ENCODE results near the gene TAF10.

The TAF10 gene

GRCh38 chr11:6640985-6641701 is 29.1 kb upstream of the TAF10 start:
- no peak overlapping the region for H4K8ac ChIP-seq (ENCODE audit: low read depth, low read length)
- H2AK5ac ChIP-seq (ENCODE audit: low read length), result no peak overlapping the region
- H4K12ac ChIP-seq (ENCODE audit: low read depth, low read length), result no peak overlapping the region
- no peaks in the 10 kb centered on the region for H3K36me3 ChIP-seq (ENCODE audit: control insufficient read depth in 1 of 2, insufficient read depth in 2 of 2, low read length in 2 of 2)
- H3K4me1 ChIP-seq (ENCODE audit: control insufficient read depth in 1 of 2, insufficient read depth in 2 of 2, low read length in 2 of 2), result peaks cover 4 to 5% of the 10 kb centered on the region in 2 experiments
- no peaks in the 10 kb centered on the region for H3K79me2 ChIP-seq (ENCODE audit: control insufficient read depth, insufficient read depth, low read length, poor library complexity)
- H3K4me2 ChIP-seq (ENCODE audit: low read length), result no peak overlapping the region
- H2BK120ac ChIP-seq (ENCODE audit: insufficient read depth, low read length, poor library complexity), result no peak overlapping the region
- H3K4me3 ChIP-seq (ENCODE audit: low read depth, low read length), result no peak overlapping the region
- no CpG with 5 or more reads among the region's 26 CpGs for WGBS (ENCODE audit: extremely low coverage, insufficient coverage, insufficient read length)
- no peak overlapping the region for H2BK5ac ChIP-seq (ENCODE audit: low read depth, low read length, poor library complexity)
- no peak overlapping the region for H3K23ac ChIP-seq (ENCODE audit: low read length)
- H2AFZ ChIP-seq (ENCODE audit: insufficient read depth, low read length, poor library complexity), result no peak overlapping the region
- H3K9ac ChIP-seq (ENCODE audit: low read length), result no peak overlapping the region
- H3K4ac ChIP-seq (ENCODE audit: low read depth, low read length), result no peak overlapping the region
- H2BK12ac ChIP-seq (ENCODE audit: low read length), result no peak overlapping the region
- DNase-seq, result no peak
- H3K79me1 ChIP-seq (ENCODE audit: low read length), result no peaks in the 10 kb centered on the region
- H3K14ac ChIP-seq (ENCODE audit: low read length), result no peak overlapping the region
- H4K91ac ChIP-seq (ENCODE audit: low read depth, low read length), result no peak overlapping the region
- no peaks in the 10 kb centered on the region for H3K27me3 ChIP-seq (ENCODE audit: insufficient read depth, low read length)
- H3K27ac ChIP-seq (ENCODE audit: low read depth, low read length), result no peak overlapping the region
- no peak overlapping the region for H3K18ac ChIP-seq (ENCODE audit: low read length)
- peaks cover 6% of the 10 kb centered on the region for H3K9me3 ChIP-seq (ENCODE audit: insufficient read depth, low read depth, low read length)

DNA sequence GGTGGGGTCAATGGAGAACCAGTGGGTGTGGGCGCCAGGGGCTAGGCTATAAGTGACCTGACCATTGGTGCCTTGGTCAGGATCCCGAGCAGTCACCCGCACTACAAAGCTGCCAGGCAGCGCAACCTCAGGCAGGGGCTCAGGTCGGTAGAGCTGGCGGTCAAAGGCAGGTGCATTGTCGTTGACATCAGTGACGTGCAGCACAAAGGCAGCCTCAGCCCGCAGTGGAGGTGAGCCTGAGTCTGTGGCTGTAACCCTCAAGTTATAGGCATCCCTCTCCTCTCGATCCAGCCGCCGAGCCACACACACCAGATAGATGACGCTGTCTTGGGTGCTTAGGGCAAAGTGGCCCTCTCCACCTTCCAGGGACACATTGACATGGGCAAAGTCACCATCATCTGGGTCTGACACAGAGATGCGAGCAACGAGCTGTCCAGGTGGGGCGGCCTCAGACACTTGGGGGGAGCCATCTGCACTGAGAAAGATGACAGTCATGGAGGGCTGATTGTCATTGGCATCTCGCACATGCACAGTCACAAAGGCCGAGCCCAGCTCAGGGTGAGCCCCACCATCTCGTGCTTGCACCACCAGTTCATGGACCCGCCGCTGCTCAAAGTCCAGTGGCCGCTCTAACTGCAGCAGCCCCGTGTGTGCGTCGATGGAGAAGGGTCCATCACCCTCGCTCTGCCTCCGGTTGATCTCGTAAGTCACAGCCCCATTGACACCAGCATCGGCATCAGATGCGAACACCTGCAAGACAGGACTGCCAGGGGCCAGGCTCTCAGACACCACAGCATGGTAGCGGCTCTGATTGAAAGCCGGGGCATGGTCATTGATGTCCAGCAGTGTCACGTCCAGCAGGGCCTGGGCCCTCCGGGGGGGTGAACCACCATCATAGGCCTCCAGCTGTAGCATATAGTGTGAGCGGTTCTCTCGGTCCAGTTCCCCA is 28.3 kb upstream of the TAF10 start:
- H3K79me1 ChIP-seq (ENCODE audit: low read length), result no peaks in the 10 kb centered on the region
- H3K79me2 ChIP-seq (ENCODE audit: control insufficient read depth, insufficient read depth, low read length, poor library complexity), result no peaks in the 10 kb centered on the region
- peaks cover 5 to 9% of the 10 kb centered on the region in 2 experiments for H3K4me1 ChIP-seq (ENCODE audit: control insufficient read depth in 1 of 2, insufficient read depth in 2 of 2, low read length in 2 of 2)
- H2BK12ac ChIP-seq (ENCODE audit: low read length), result no peak overlapping the region
- H3K14ac ChIP-seq (ENCODE audit: low read length), result no peak overlapping the region
- no peak overlapping the region for H4K8ac ChIP-seq (ENCODE audit: low read depth, low read length)
- no peaks in the 10 kb centered on the region for H3K27me3 ChIP-seq (ENCODE audit: insufficient read depth, low read length)
- H3K4ac ChIP-seq (ENCODE audit: low read depth, low read length), result no peak overlapping the region
- no peak overlapping the region for H3K23ac ChIP-seq (ENCODE audit: low read length)
- H3K18ac ChIP-seq (ENCODE audit: low read length), result no peak overlapping the region
- H3K4me3 ChIP-seq (ENCODE audit: low read depth, low read length), result no peak overlapping the region
- H2AFZ ChIP-seq (ENCODE audit: insufficient read depth, low read length, poor library complexity), result no peak overlapping the region
- no peak overlapping the region for H2BK120ac ChIP-seq (ENCODE audit: insufficient read depth, low read length, poor library complexity)
- no peak overlapping the region for H3K4me2 ChIP-seq (ENCODE audit: low read length)
- no peak overlapping the region for H4K12ac ChIP-seq (ENCODE audit: low read depth, low read length)
- peaks cover 6% of the 10 kb centered on the region for H3K9me3 ChIP-seq (ENCODE audit: insufficient read depth, low read depth, low read length)
- no peak overlapping the region for H2BK5ac ChIP-seq (ENCODE audit: low read depth, low read length, poor library complexity)
- H4K91ac ChIP-seq (ENCODE audit: low read depth, low read length), result no peak overlapping the region
- no peak overlapping the region for H3K27ac ChIP-seq (ENCODE audit: low read depth, low read length)
- H2AK5ac ChIP-seq (ENCODE audit: low read length), result no peak overlapping the region
- no peak overlapping the region for H3K9ac ChIP-seq (ENCODE audit: low read length)
- no peaks in the 10 kb centered on the region for H3K36me3 ChIP-seq (ENCODE audit: control insufficient read depth in 1 of 2, insufficient read depth in 2 of 2, low read length in 2 of 2)
- WGBS (ENCODE audit: extremely low coverage, insufficient coverage, insufficient read length), result no CpG with 5 or more reads among the region's 36 CpGs
- no peak for DNase-seq

GRCh38 chr11:6638429-6638828 is 26.4 kb upstream of the TAF10 start:
- Histone ChIP-seq H2AK5ac (ENCODE audit: low read length) (no peak overlapping the region), H4K12ac (ENCODE audit: low read depth, low read length) (no peak overlapping the region), H3K79me1 (ENCODE audit: low read length) (no peaks in the 10 kb centered on the region), H3K4me1 (ENCODE audit: control insufficient read depth in 1 of 2, insufficient read depth in 2 of 2, low read length in 2 of 2) (peaks cover 5 to 10% of the 10 kb centered on the region in 2 experiments), H2AFZ (ENCODE audit: insufficient read depth, low read length, poor library complexity) (no peak overlapping the region), H3K4me2 (ENCODE audit: low read length) (no peak overlapping the region), H3K14ac (ENCODE audit: low read length) (no peak overlapping the region), H2BK12ac (ENCODE audit: low read length) (no peak overlapping the region), H3K23ac (ENCODE audit: low read length) (no peak overlapping the region), H2BK5ac (ENCODE audit: low read depth, low read length, poor library complexity) (no peak overlapping the region), H4K8ac (ENCODE audit: low read depth, low read length) (no peak overlapping the region), H3K27me3 (ENCODE audit: insufficient read depth, low read length) (no peaks in the 10 kb centered on the region), H2BK120ac (ENCODE audit: insufficient read depth, low read length, poor library complexity) (no peak overlapping the region), H3K9me3 (ENCODE audit: insufficient read depth, low read depth, low read length) (peaks cover 8% of the 10 kb centered on the region), H3K79me2 (ENCODE audit: control insufficient read depth, insufficient read depth, low read length, poor library complexity) (no peaks in the 10 kb centered on the region), H3K18ac (ENCODE audit: low read length) (no peak overlapping the region), H3K27ac (ENCODE audit: low read depth, low read length) (no peak overlapping the region), H4K91ac (ENCODE audit: low read depth, low read length) (no peak overlapping the region), H3K9ac (ENCODE audit: low read length) (no peak overlapping the region), H3K4me3 (ENCODE audit: low read depth, low read length) (no peak overlapping the region), H3K36me3 (ENCODE audit: control insufficient read depth in 1 of 2, insufficient read depth in 2 of 2, low read length in 2 of 2) (no peaks in the 10 kb centered on the region), H3K4ac (ENCODE audit: low read depth, low read length) (no peak overlapping the region)
- DNase-seq, result no peak
- no CpG with 5 or more reads among the region's 4 CpGs for WGBS (ENCODE audit: extremely low coverage, insufficient coverage, insufficient read length)

DNA sequence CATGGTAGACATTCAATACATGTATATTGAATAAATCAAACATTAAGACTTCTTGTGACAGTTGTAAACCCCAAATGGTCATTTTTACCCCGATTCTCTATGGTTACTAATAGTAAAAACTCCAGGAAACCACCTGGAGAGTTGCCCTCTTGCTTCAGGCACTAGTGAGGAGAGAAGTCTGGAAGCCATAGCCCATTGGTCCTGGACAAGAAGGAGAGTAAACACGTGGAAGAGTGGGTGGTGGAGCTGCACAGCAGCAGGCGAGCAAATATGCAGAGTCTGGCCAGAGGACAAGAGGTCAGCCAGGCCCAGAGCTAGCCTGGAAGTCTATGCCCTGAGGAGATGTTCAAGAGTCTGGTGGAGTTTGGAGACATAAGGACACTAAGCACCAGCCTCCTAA is 25.9 kb upstream of the TAF10 start:
- Histone ChIP-seq H2BK12ac (ENCODE audit: low read length) (no peak overlapping the region), H3K18ac (ENCODE audit: low read length) (no peak overlapping the region), H4K91ac (ENCODE audit: low read depth, low read length) (no peak overlapping the region), H2BK5ac (ENCODE audit: low read depth, low read length, poor library complexity) (no peak overlapping the region), H3K4me3 (ENCODE audit: low read depth, low read length) (no peak overlapping the region), H3K4me1 (ENCODE audit: control insufficient read depth in 1 of 2, insufficient read depth in 2 of 2, low read length in 2 of 2) (peaks cover 5 to 10% of the 10 kb centered on the region in 2 experiments), H3K23ac (ENCODE audit: low read length) (no peak overlapping the region), H3K36me3 (ENCODE audit: control insufficient read depth in 1 of 2, insufficient read depth in 2 of 2, low read length in 2 of 2) (no peaks in the 10 kb centered on the region), H4K12ac (ENCODE audit: low read depth, low read length) (no peak overlapping the region), H3K27me3 (ENCODE audit: insufficient read depth, low read length) (no peaks in the 10 kb centered on the region), H3K27ac (ENCODE audit: low read depth, low read length) (no peak overlapping the region), H3K79me2 (ENCODE audit: control insufficient read depth, insufficient read depth, low read length, poor library complexity) (no peaks in the 10 kb centered on the region), H2AK5ac (ENCODE audit: low read length) (no peak overlapping the region), H3K4ac (ENCODE audit: low read depth, low read length) (no peak overlapping the region), H3K79me1 (ENCODE audit: low read length) (no peaks in the 10 kb centered on the region), H3K4me2 (ENCODE audit: low read length) (no peak overlapping the region), H2BK120ac (ENCODE audit: insufficient read depth, low read length, poor library complexity) (no peak overlapping the region), H3K14ac (ENCODE audit: low read length) (no peak overlapping the region), H4K8ac (ENCODE audit: low read depth, low read length) (no peak overlapping the region), H3K9ac (ENCODE audit: low read length) (no peak overlapping the region), H2AFZ (ENCODE audit: insufficient read depth, low read length, poor library complexity) (no peak overlapping the region), H3K9me3 (ENCODE audit: insufficient read depth, low read depth, low read length) (peaks cover 8% of the 10 kb centered on the region)
- WGBS (ENCODE audit: extremely low coverage, insufficient coverage, insufficient read length), result no CpG with 5 or more reads among the region's 3 CpGs
- DNase-seq, result no peak

Measured in trophoblast cell (in vitro differentiated cells and primary cell).